ENCODE data around the gene MEX3B. TPM values are rescaled to one million over a fixed set of nuclear protein-coding genes. Genes with fewer than 3 reads are reported as not detected.
"Not testable (repeated sequence)": the region's sequence is repeated elsewhere in the genome, so short reads cannot be mapped to it uniquely, and the experiment has no call there.

Gene MEX3B
- total RNA-seq, 1 experiment from 2014 or later = 2.4 TPM

DNA sequence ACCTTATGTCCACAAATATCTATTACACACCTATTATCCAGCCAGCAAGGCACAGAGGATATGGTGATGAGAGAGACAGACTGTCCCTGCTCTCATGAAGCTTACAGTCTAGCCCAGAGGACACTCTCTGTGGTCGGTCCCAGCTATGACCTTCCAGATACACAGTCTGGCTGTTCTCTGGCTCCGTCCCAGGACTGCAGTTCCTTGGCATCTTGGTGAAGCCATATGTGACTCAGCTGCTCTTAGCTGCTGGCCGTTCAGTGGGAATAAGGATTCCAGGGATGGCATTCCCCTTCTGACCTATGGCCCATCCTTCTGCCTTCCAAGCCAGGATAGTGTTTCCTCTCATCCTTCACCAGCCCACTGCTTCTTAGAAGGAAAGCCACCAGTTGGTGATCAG lies 30.8 kb downstream of the MEX3B start:
- peak; percentile 17 for DNase-seq (ENCODE audit: low read depth)

DNA sequence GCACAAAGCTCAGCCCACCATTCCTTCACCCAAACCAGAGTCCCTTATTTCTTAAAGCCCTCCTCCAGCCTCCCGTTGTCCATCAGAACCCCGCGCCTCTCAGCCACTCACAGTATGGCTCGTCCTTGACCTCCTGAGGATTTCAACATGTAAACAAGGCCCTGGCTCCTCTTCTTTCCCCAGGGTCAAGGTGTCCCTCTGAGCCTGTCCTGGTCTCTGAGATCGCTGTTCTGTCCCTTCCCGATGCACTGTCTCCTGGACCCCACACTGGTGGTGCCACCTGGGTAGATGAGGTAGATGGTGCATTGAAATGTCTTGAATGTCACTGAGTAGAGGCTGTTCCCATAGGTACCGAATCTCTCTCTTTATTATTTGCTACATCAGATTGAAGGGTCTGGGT lies 32.9 kb downstream of the MEX3B start:
- no peak for DNase-seq (ENCODE audit: low read depth)

DNA sequence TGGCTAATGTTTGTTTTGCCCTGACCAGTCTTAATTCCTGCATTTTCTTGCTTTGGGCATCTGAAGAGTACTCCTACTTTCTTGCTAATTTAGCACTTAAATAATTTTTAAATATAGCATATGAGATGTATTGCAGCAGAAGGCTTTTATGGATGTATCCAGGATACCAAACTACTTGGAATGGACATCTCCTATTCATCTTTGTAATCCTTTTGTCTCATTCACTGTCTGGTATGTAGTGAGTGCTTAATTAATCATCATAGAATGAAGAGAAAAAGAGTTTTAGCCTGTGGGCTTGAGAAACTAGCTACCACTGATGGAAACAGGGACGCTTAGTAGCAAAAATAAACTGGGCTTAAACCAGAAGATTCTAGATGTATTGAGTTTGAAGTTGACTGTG lies 40.6 kb downstream of the MEX3B start:
- DNase-seq (ENCODE audit: low read depth) = no peak

DNA sequence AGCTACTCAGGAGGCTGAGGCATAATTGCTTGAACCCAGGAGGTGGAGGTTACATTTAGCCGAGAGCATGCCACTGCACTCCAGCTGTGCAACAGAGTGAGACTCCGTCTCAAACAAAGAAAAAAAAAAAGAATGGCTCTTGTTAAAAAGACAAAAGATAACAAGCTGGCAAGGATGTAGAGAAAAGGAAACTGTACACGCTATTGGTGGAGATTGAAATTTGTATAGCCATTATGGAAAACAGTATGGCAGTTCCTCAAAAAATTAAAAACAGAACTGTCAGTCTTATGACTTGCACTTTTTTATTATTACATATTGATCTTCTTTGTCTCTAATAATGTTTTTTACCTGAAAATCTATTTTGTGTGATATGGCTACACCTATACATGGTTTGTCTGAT lies 41.9 kb downstream of the MEX3B start:
- no peak for DNase-seq (ENCODE audit: low read depth)

DNA sequence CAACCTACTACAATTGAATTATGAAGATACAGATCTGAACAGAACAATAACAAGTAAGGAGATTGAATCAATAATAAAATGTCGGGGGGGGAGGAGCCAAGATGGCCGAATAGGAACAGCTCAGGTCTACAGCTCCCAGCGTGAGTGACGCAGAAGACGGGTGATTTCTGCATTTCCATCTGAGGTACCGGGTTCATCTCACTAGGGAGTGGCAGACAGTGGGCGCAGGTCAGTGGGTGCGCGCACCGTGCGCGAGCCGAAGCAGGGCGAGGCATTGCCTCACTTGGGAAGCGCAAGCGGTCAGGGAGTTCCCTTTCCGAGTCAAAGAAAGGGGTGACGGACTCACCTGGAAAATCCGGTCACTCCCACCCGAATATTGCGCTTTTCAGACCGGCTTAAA lies 50.7 kb downstream of the MEX3B start:
- not testable (repeated sequence) for DNase-seq (ENCODE audit: low read depth)

GRCh38 chr15:81992523-81992922 lies 53.3 kb downstream of the MEX3B start:
- DNase-seq (ENCODE audit: low read depth) = no peak

Other genes starting within 250 kb of the MEX3B start
- 20.4 and 20.5 TPM in 2 replicates for gene EFL1, start 216.7 kb upstream of the MEX3B start, total RNA-seq (2014; rRNA removed; shearing (Covaris generic))
- gene SAXO2, start 216.8 kb upstream of the MEX3B start, total RNA-seq (2014; rRNA removed; shearing (Covaris generic)) = 0.35 and 0.70 TPM in 2 replicates

Data from HT1080 (cell line).